T-helper 2 cell (primary cell): Measurements from ENCODE around the gene CYP3A5.
"Not testable (repeated sequence)": the region's sequence is repeated elsewhere in the genome, so short reads cannot be mapped to it uniquely, and the experiment has no call there.

ENCODE experiments used
- DNase-seq, 5 experiments: peaks; one replicate each; pipeline versions ENCODE4 v3.0.0 to v3.0.0-alpha.2; 2012 to 2022

Gene CYP3A5

GRCh38 chr7:99685129-99685758 is 5.4 kb upstream of the CYP3A5 start:
- DNase-seq = no peak

DNA sequence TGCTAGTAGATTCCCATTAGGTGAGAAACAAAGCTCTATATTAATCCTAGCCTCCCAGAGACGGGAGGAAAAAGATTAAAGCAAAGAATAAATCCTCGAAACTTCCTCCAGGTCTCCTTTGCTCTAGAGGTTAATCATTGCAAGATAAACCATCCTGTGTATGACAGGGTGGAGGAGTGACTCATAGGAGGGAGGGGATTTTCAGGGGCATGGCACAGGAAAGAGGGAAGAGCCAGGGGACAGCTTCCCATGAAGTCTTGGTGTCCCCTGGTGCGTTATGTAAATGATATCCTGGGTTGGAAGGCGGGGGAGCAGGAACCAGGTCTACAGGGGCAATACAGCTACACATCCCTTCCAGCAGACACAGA is 780 bp downstream of the CYP3A5 start:
- DNase-seq = no peak

DNA sequence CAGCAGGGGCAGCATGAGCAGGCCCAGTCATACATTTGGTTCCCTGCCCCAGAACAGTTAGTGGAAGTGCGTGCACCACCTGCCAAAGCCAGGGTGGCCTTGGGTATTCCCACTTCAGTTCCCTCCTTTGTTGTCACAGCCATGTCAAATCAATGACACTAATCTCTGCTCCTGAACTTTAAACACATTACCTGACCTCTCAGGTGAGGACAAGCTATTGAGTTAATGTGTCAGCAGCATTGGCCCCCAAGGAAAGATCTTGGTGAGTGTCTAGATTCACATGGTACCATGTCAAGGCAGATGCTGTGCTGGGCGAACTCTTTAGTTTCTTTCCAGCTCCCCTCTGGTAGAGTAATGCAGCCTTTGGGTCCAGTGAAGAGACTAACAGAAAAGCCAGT is 2.1 kb downstream of the CYP3A5 start:
- no peak for DNase-seq

DNA sequence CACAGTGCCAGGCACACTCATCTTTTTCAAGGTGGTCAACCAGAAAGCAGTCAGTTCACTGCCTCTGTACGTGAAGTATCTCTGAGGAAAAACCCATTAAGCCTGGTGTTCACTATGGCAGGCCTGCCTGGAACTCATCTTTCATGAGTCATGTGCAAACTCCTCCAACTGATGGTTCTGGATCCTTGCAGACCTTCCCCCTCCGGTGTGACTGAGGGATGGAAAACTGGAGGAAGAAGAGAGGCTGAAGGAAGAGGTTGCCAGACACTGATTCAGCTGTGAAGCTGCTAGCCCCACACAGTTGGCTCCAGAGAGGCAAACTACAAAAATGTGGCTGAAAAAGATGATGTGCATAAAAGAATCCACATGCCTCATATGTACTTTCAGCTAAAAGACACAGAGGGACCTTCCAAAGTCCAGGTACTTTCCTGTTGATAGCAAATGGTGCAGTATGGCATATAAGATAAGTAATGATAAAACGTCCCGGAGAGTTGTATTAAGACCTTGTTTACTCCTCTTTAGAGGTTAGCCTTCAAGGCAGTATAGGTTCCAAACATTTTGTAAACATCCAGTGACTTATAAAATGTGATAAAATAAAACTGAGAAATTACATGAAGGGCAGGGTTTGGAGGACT is 2.7 kb downstream of the CYP3A5 start:
- no peak for DNase-seq

GRCh38 chr7:99674995-99675742 is 4.6 kb downstream of the CYP3A5 start:
- peak in 1 of 5 experiments; percentile 39 for DNase-seq

GRCh38 chr7:99672573-99672972 is 7.2 kb downstream of the CYP3A5 start:
- DNase-seq = no peak

DNA sequence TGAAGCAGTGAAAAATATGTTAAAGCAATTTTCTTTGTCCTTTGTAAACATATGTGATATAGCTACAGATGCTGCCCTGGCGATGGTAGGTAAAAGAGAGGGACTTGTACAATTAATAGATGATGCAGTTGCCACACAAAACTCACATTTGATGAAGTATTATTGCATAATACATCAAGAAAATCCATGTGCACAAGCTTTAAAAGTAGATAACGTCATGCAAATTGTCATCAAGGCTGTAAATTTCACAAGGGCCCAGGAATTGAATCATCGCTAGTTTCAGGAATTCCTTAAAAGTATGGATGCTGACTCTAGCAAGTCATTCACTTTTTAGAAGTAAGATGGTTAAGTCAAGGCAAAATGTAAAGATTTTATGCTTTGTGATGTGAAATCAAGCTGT is 10.0 kb downstream of the CYP3A5 start:
- no peak for DNase-seq

DNA sequence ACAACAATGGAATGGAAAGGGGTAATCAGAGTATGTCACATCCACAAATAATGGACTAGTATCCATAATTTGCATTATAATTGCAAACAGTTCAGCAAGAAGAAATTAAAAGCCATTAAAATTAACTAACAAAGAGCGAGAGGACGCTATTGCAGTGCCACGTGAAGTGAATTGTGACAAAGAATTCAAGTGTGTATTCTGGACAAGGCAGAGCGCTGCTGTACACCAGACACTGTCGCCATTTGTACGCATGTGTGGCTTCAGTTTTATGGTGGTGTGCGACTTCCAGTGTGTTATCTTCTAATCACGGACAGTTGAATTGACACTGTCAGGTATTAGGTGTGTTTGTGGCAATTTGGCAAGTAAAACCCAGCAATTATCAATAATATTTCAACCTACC is 11.3 kb downstream of the CYP3A5 start:
- DNase-seq = no peak

- no peak for DNase-seq
Observed at GRCh38 chr7:99667179-99667578, 12.6 kb downstream of the CYP3A5 start.

GRCh38 chr7:99666013-99666395 is 13.8 kb downstream of the CYP3A5 start:
- DNase-seq = no peak

DNA sequence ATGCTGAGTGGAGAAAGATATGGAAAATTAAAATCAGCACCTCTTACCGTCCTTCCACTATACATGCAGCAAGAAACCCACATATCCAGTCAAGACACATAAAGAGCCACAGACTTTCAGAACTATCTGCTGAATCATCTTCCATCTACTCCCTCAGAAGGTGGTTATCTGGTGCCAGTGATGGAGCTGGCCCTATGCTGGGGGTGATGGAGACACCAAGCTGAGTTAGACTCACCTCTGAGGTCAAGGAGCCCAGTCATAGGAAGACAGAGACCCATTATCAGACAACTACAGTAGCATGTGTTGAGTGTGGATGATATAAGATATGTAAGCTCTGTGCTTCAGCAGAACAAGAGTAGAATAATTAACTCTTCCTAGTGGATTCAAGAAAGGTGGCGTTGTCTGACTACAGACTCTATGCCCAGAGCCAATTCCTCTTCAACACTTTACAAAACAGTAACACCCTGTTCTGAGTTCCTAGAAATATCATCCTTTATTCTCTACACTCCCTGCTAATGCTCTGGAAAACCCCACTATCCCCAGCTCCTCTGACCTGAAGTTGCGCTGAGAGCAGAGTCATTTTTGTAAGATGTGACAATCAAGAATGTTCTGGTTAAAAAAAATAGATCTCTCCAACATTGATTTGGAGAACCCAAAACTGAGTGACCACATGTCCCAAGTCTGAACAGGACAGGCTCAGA is 14.3 kb downstream of the CYP3A5 start:
- no peak for DNase-seq

- not testable (repeated sequence) for DNase-seq
Observed at GRCh38 chr7:99657879-99658278, 21.9 kb downstream of the CYP3A5 start.

- not testable (repeated sequence) for DNase-seq
Observed at GRCh38 chr7:99654626-99655025, 25.2 kb downstream of the CYP3A5 start.

GRCh38 chr7:99653754-99654153 is 26.0 kb downstream of the CYP3A5 start:
- no peak for DNase-seq

DNA sequence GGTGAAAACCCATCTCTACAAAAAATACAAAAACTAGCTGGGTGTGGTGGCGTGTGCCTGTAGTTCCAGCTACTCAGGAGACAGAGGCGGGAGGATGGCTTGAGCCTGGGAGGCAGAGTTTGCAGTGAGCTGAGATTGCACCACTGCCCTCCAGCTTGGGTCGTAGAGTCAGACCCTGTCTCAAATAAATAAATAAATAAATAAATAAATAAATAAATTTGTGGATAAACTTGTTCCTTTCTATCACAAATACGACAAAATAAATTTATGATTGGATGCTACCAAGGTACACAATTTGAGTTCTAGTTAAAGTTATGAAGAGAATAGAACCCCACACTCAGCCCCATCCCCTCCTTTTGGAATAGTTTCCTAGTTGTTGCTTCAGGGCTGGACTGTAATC is 26.5 kb downstream of the CYP3A5 start:
- not testable (repeated sequence) for DNase-seq

DNA sequence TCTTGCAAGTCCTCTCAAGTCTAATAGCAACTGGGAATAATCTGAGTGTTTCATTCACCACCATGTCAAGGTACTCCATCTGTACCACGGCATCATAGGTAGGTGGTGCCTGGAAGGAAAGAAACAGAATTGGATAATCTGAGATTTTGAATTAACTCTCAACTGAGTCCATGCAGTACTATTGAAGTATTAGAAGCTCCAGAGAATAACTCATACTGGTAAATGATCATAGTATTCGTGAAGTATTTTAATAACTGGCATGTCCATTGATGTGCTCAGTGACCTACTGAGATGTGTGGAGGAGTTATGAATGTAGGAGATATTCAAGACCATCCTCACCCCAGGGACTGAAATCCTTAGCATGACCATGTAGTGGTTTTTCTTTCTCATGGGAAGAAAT is 27.1 kb downstream of the CYP3A5 start:
- DNase-seq = no peak

- no peak for DNase-seq
Observed at GRCh38 chr7:99651290-99651689, 28.5 kb downstream of the CYP3A5 start.

DNA sequence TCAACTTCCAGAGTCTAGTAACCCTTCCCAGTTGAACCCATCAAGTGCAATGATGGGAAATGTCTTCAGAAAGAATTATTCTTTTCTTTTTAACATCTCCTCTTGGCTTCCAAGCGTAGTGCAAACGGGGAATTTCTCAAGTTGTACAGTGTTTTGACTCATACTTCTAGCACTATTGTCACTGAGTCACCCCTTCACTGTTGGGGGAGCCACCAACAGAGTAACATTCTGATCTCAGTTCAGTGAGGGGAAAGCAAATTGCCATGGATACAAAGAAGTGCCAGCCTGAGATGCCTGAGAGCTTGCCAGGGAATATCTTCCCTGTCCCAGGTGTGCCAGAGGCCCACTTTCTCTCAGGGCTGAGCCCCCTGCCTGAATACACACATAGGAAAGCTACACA is 31.0 kb downstream of the CYP3A5 start:
- DNase-seq = no peak

GRCh38 chr7:99645590-99645989 is 34.2 kb downstream of the CYP3A5 start:
- DNase-seq = no peak

- DNase-seq = no peak
Observed at GRCh38 chr7:99644431-99644830, 35.4 kb downstream of the CYP3A5 start.

GRCh38 chr7:99643464-99643863 is 36.3 kb downstream of the CYP3A5 start:
- no peak for DNase-seq

DNA sequence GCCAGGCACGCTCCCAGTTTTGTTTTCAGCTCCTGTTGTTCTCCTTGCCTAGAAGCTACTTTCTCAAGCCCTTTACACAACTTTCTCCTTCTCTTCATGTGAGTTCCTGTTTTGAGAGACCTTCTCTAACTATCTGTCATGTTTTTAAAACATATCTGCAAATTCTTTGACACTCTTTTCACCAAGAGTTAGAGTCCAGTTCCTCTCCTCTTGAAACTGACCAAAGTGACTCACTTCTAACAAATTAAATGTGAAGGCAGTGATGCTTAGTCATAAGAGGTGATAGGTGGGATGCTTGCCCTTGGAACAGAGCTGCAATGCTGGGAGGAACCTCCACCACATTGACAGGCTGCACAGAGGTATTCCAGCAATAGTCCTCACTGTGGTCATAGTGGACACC is 37.8 kb downstream of the CYP3A5 start:
- no peak for DNase-seq

DNA sequence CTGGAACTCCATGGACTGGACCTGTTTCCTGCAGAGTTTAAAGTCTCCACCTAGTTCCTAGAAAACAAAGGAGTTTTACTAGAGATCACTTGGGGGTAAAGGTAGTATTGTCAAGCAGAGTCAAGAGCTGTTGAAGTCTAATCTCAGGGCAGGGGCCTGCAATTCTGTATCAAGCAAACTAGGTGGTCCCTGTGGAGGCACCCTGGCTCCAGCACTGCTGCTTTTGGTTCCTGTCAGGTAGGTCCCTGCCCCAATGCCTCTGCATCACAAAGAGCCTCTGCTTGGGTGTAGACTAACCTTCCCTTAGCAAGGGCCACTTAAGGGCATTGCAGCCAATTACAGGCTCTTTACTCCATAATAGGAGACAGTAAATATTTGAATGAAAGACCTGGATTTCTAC is 40.5 kb downstream of the CYP3A5 start:
- DNase-seq = no peak

DNA sequence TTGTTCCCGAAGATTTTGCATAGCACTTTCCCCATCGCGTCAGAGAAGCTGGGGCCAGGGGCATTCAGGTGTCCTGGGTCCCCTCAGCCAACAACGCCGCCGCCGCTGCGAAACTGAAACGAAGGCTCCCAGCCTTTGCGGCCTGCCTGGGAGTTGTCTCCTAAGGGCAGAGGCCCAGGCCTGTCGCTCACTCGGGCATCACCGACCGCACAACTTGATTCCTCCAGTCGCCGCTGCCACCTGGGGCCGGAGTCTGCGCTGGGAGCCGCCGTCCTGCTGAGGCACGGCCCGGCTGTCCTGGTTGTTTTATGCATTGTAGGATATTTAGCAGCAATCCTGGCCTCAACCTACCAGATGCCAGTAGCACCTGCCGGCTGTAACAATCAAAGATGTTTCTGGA is 41.1 kb downstream of the CYP3A5 start:
- DNase-seq = no peak
